Gastroesophageal sphincter (tissue), 4 donors: Measurements from ENCODE around the gene TEKT3. TPM values are rescaled to one million over a fixed set of nuclear protein-coding genes. Genes with fewer than 3 reads are reported as not detected.

Experiments used
- ATAC-seq: fragments of 150-250 bp; one replicate; pipeline ENCODE4 v1.9.1; 2016; ENCODE audit warnings: mild to moderate bottlenecking, moderate library complexity
- H3K27ac ChIP-seq, 4 donors: fragments of 200-600 bp; sonication (generic) in 3 of 4; 1 replicate in 3 of 4; 2 replicates in 1 of 4; pipeline ENCODE4 v1.5.1; 2016 to 2019
- H3K27me3 ChIP-seq: fragments of 200-600 bp; sonication (generic); one replicate; pipeline ENCODE4 v1.5.1; 2019
- H3K36me3 ChIP-seq, 2 donors: fragments of 200-600 bp; sonication (generic); one replicate each; pipeline ENCODE4 v1.5.1; 2019; ENCODE audit warnings: control low read depth in 1 of 2
- H3K4me1 ChIP-seq, 3 donors: fragments of 200-600 bp; sonication (generic); 1 replicate in 2 of 3; 2 replicates in 1 of 3; pipeline ENCODE4 v1.5.1; 2016 to 2019; ENCODE audit warnings: control low read depth in 2 of 3
- H3K4me3 ChIP-seq, 2 donors: fragments of 200-600 bp; sonication (generic); one replicate each; pipeline ENCODE4 v1.5.1; 2019; ENCODE audit warnings: mild to moderate bottlenecking in 1 of 2, moderate library complexity in 1 of 2
- H3K9me3 ChIP-seq, 3 donors: fragments of 200-600 bp; sonication (generic); one replicate each; pipeline ENCODE4 v1.5.1; 2017 to 2019; ENCODE audit warnings: control low read depth in 2 of 3
- CTCF ChIP-seq, 4 experiments: fragments of 200-600 bp in 2 of 4; fragments of 450-650 bp in 2 of 4; sonication (generic) in 1 of 4; IDR thresholded peaks; one replicate each; pipeline ENCODE4 v1.5.1; 2017 to 2019; ENCODE audit warnings: antibody characterized with exemption in 4 of 4, mild to moderate bottlenecking in 2 of 4, moderate library complexity in 2 of 4
- EP300 ChIP-seq: sonication (generic); formaldehyde crosslinking; IDR thresholded peaks from one replicate; pipeline ENCODE4 v1.6.1; 2017; ENCODE audit warnings: antibody characterized with exemption, mild to moderate bottlenecking
- POLR2A ChIP-seq, 2 donors: fragments of 450-650 bp; IDR thresholded peaks; one replicate each; pipeline ENCODE4 v1.6.1; 2017; ENCODE audit warnings: antibody characterized with exemption in 2 of 2, mild to moderate bottlenecking in 2 of 2, moderate library complexity in 1 of 2
- POLR2AphosphoS5 ChIP-seq: sonication (generic); formaldehyde crosslinking; IDR thresholded peaks from one replicate; pipeline ENCODE4 v1.6.1; 2017; ENCODE audit warnings: antibody characterized with exemption
- WGBS, 2 donors: methylation state at CpG; one replicate each; pipeline ENCODE4 v1.1.5; 2018; ENCODE audit warnings: low coverage in 1 of 2; 5-methylcytosine and 5-hydroxymethylcytosine counted together
- total RNA-seq, 4 donors: library from RNA; depleted of rRNA; stranded (reverse); fragments of >200 nt; gene quantifications; one replicate each; pipeline ENCODE4 v1.1.0, GENCODE V29; 2016

Gene TEKT3
- total RNA-seq, 4 donors from 2014 or later: 2.6 TPM; not detected in 3

DNA sequence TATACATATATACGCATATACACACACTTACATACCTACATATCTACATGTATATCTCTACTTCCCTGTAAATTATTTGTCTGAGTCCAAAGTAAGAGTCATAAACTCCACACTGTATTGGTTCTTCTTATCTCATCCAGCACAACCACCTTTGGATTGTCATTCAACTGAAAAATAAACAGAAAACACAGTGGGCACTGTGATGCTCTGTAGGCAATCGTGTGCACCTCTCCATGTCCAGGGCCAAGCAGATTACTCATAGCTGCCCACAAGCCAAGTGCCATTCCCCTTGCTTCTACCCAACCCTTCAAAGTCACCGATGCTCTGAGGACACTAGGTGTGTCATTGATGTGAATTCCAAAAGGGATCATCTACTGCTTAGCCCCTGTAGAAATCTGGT, 12.9 kb upstream of the TEKT3 start:
- Histone ChIP-seq H3K4me1 (peaks cover 3 to 26% (median 8%) of the 10 kb centered on the region in 3 donors), H3K9me3 (no peaks in the 10 kb centered on the region), H3K27ac (no peak overlapping the region), H3K4me3 (no peak overlapping the region), H3K27me3 (no peaks in the 10 kb centered on the region), H3K36me3 (no peaks in the 10 kb centered on the region)
- TF ChIP-seq EP300: no peak
- no peak for TF ChIP-seq POLR2AphosphoS5
- TF ChIP-seq POLR2A (IDR thresholded peaks at IDR 0.05): no peak
- no peak for TF ChIP-seq CTCF (IDR thresholded peaks at IDR 0.05)
- no peak for ATAC-seq
- WGBS, 2 donors: 94 to 100% methylated on average over 2 to 3 of the region's 3 CpGs

DNA sequence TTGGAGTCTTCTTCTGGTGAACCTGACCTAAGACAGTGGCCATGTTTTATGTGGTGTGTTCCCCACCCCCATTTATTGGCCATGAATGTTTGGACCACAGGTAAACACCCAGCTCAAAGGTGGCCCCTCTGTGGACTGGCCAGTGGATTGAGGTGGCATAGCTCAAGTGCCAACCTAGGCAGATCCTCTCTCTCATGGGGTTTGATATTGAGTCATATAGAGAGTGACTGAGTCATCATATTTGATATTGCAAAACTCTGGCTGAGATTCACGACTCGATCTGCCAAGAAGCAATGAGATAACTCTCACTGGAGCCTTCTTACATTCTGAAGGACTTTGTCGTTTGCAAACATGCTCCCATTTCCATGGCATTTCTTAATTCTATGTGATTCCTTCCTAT, 10.5 kb upstream of the TEKT3 start:
- no peaks in the 10 kb centered on the region for H3K9me3 ChIP-seq
- no peak overlapping the region for H3K4me3 ChIP-seq
- H3K27ac ChIP-seq: peak overlapping the region; percentile 74 to 79 (median 74)
- peak; percentile 91 for ATAC-seq
- no peaks in the 10 kb centered on the region for H3K27me3 ChIP-seq
- 24 to 38% methylated on average over 3 of the region's 3 CpGs for WGBS, 2 donors
- TF ChIP-seq CTCF (IDR thresholded peaks at IDR 0.05): no peak
- no peak for TF ChIP-seq EP300
- peak; percentile 68 for TF ChIP-seq POLR2AphosphoS5
- no peaks in the 10 kb centered on the region for H3K36me3 ChIP-seq
- peaks cover 3 to 37% (median 11%) of the 10 kb centered on the region in 3 donors for H3K4me1 ChIP-seq

DNA sequence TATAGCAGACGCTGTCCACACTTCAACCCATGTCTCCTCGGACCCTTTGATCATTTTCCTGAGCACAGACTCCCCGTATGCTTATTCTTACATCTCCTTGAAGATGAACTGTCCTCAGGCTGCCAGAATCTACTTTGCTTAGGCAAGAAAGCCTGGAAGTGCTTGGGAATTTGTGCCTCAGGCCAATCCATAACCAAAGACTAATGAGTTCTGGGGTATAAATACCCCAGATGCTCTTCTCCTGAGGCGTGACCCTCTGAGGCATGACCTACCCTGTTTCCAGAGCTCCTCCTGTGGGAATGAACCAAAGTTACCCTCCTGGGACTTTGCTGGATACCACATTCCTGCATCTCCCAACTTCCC, 10.1 kb upstream of the TEKT3 start:
- Histone ChIP-seq H3K9me3 (no peaks in the 10 kb centered on the region), H3K27me3 (no peaks in the 10 kb centered on the region), H3K27ac (peak overlapping the region; percentile 74 to 79 (median 74)), H3K4me1 (peaks cover 3 to 37% (median 11%) of the 10 kb centered on the region in 3 donors), H3K4me3 (no peak overlapping the region), H3K36me3 (no peaks in the 10 kb centered on the region)
- 20 to 25% methylated on average over 4 of the region's 4 CpGs for WGBS, 2 donors
- TF ChIP-seq EP300 (no peak), POLR2A (IDR thresholded peaks at IDR 0.05) (no peak), POLR2AphosphoS5 (no peak), CTCF (IDR thresholded peaks at IDR 0.05) (no peak)
- peak; percentile 40 for ATAC-seq

DNA sequence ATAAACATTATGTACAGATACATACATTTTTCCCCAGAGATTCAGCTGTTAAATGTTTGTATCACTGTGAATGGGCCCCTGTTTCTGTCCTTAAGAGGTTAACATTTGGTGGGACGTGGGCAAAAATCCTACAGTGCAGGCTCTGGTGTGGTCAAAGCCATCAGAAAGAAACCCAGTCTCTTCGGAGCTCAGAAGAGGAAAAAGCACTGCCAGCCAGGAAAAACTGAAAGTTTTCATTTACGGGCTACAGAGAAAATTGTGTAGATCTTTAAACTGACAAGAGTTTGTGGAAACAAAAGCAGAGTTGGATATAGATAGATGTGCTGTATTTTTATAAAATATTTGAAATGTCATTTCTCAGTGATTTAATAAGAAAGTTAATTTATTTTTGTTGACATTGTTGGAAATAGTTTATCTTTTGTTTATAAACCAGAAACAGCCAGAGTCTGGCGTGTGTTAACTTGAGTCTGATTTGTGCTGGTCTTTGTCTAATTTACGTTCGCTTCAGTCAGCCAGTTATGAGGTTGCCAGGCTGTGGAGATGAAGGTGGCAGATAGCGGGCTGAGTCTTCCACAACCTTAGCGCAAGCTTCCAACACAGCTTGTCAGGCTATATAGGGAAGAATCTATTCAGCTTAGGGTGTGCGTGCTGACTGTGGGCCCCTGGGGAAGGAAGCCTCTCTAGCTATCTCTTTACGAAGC, 9.5 kb upstream of the TEKT3 start:
- Histone ChIP-seq H3K9me3 (no peaks in the 10 kb centered on the region), H3K4me1 (peaks cover 3 to 37% (median 11%) of the 10 kb centered on the region in 3 donors), H3K36me3 (no peaks in the 10 kb centered on the region), H3K27ac (peak overlapping the region; percentile 74 to 79 (median 74)), H3K4me3 (peak overlapping the region in 1 of 2 donors; percentile 5), H3K27me3 (peaks cover under 1% of the 10 kb centered on the region)
- no peak for TF ChIP-seq POLR2A (IDR thresholded peaks at IDR 0.05)
- 23 to 24% methylated on average over 8 to 9 of the region's 10 CpGs for WGBS, 2 donors
- peak; percentile 42 for ATAC-seq

DNA sequence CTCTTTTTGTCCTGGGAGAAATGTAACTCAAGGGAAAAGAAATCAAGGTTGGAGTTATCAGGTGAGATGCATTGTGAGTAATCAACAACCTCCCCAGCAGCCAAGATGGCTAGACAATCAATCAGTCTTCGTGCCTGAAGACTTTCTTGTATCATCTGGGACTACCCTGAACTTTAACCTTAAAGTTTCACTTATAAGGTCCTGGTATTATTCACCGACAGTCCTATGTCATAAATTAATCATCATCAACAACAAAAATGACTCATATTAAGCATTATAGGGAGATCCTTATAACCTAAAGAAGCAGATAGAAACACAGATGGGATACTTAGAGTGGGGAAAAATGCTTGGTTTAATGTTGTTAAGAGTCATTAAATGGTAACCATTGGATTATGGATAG, 7.7 kb upstream of the TEKT3 start:
- H3K9me3 ChIP-seq: no peaks in the 10 kb centered on the region
- H3K36me3 ChIP-seq: no peaks in the 10 kb centered on the region
- peaks cover 3 to 37% (median 11%) of the 10 kb centered on the region in 3 donors for H3K4me1 ChIP-seq
- H3K4me3 ChIP-seq: no peak overlapping the region
- H3K27me3 ChIP-seq: peaks cover 11% of the 10 kb centered on the region
- WGBS, 2 donors: 65% methylated on average over 2 of the region's 2 CpGs; no CpG with 5 or more reads in 1 of the 2 donors
- no peak for TF ChIP-seq POLR2A (IDR thresholded peaks at IDR 0.05)
- TF ChIP-seq POLR2AphosphoS5: no peak
- no peak for TF ChIP-seq EP300
- no peak for TF ChIP-seq CTCF (IDR thresholded peaks at IDR 0.05)
- no peak for ATAC-seq
- no peak overlapping the region for H3K27ac ChIP-seq
